ENCODE data around the gene SLC39A8. TPM values are rescaled to one million over a fixed set of nuclear protein-coding genes. Genes with fewer than 3 reads are reported as not detected.

The SLC39A8 gene
- total RNA-seq, 1 experiment from 2014 or later, result 15.5 TPM

- TF ChIP-seq, protein P1, sequence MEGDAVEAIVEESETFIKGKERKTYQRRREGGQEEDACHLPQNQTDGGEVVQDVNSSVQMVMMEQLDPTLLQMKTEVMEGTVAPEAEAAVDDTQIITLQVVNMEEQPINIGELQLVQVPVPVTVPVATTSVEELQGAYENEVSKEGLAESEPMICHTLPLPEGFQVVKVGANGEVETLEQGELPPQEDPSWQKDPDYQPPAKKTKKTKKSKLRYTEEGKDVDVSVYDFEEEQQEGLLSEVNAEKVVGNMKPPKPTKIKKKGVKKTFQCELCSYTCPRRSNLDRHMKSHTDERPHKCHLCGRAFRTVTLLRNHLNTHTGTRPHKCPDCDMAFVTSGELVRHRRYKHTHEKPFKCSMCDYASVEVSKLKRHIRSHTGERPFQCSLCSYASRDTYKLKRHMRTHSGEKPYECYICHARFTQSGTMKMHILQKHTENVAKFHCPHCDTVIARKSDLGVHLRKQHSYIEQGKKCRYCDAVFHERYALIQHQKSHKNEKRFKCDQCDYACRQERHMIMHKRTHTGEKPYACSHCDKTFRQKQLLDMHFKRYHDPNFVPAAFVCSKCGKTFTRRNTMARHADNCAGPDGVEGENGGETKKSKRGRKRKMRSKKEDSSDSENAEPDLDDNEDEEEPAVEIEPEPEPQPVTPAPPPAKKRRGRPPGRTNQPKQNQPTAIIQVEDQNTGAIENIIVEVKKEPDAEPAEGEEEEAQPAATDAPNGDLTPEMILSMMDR (IDR thresholded peaks at IDR 0.05; ENCODE audit: insufficient read depth in 1 of 2, low read depth in 1 of 2, low read length in 1 of 2, severe bottlenecking in 1 of 2, unreplicated experiment in 1 of 2), result no peak
- Mint-ChIP-seq H3K9me3 (ENCODE audit: unreplicated experiment) (no peaks in the 10 kb centered on the region), H3K27ac (ENCODE audit: unreplicated experiment) (no peak overlapping the region), H3K27me3 (ENCODE audit: insufficient read depth, unreplicated experiment) (no peaks in the 10 kb centered on the region), H3K4me3 (ENCODE audit: unreplicated experiment) (no peak overlapping the region), H3K4me1 (ENCODE audit: low read depth, unreplicated experiment) (no peaks in the 10 kb centered on the region), H3K36me3 (ENCODE audit: insufficient read depth, unreplicated experiment) (no peaks in the 10 kb centered on the region)
- ChIA-PET CTCF (interaction anchor here (0.6 kb wide), 1 partner anchor 114 kb away, joined by 3 read pairs; no protein-coding TSS in a partner anchor), POLR2A (no interaction called here)
- DNase-seq, result no peak
- H3K9me3 ChIP-seq, result no peaks in the 10 kb centered on the region
- BruUV-seq (replicated peaks), result no TSS peak
- no peaks in the 10 kb centered on the region for H3K27me3 ChIP-seq (replicated peaks; ENCODE audit: control insufficient read depth, insufficient read depth, low read length)
- H3K4me3 ChIP-seq (ENCODE audit: low read depth, low read length), result no peak overlapping the region
- no peaks in the 10 kb centered on the region for H3K36me3 ChIP-seq (ENCODE audit: control insufficient read depth, insufficient read depth, low read length)
- H3K4me1 ChIP-seq, result 0 out of 2 replicates have a peak, but pooled peaks cover 6% of the 10 kb centered on the region
- intact Hi-C loops (cut with micrococcal nuclease; ENCODE audit: unreplicated experiment), result no loop called here
These were observed 27.8 kb downstream of the SLC39A8 start for GRCh38 chr4:102317459-102317858.

GRCh38 chr4:102316585-102316984 lies 28.7 kb downstream of the SLC39A8 start:
- intact Hi-C loops (cut with micrococcal nuclease; ENCODE audit: unreplicated experiment), result no loop called here
- Mint-ChIP-seq H3K4me3 (ENCODE audit: unreplicated experiment) (no peak overlapping the region), H3K27me3 (ENCODE audit: insufficient read depth, unreplicated experiment) (no peaks in the 10 kb centered on the region), H3K9me3 (ENCODE audit: unreplicated experiment) (no peaks in the 10 kb centered on the region), H3K4me1 (ENCODE audit: low read depth, unreplicated experiment) (no peaks in the 10 kb centered on the region), H3K36me3 (ENCODE audit: insufficient read depth, unreplicated experiment) (no peaks in the 10 kb centered on the region), H3K27ac (ENCODE audit: unreplicated experiment) (no peak overlapping the region)
- BruUV-seq (replicated peaks), result no TSS peak
- Histone ChIP-seq H3K36me3 (ENCODE audit: control insufficient read depth, insufficient read depth, low read length) (no peaks in the 10 kb centered on the region), H3K9me3 (no peaks in the 10 kb centered on the region), H3K4me3 (ENCODE audit: low read depth, low read length) (no peak overlapping the region), H3K4me1 (0 out of 2 replicates have a peak, but pooled peaks cover 6% of the 10 kb centered on the region), H3K27me3 (replicated peaks; ENCODE audit: control insufficient read depth, insufficient read depth, low read length) (no peaks in the 10 kb centered on the region)
- POLR2A ChIA-PET, result no interaction called here
- CTCF ChIA-PET, result no interaction called here
- DNase-seq, result no peak
- TF ChIP-seq, protein P1 (IDR thresholded peaks at IDR 0.05; ENCODE audit: insufficient read depth in 1 of 2, low read depth in 1 of 2, low read length in 1 of 2, severe bottlenecking in 1 of 2, unreplicated experiment in 1 of 2), result no peak

- no peaks in the 10 kb centered on the region for H3K36me3 Mint-ChIP-seq (ENCODE audit: insufficient read depth, unreplicated experiment)
- H3K9me3 ChIP-seq, result no peaks in the 10 kb centered on the region
- CTCF ChIA-PET, result interaction anchor here (0.9 kb wide), 1 partner anchor 16 kb away, joined by 3 read pairs; no protein-coding TSS in a partner anchor
These were observed 29.8 kb downstream of the SLC39A8 start for GRCh38 chr4:102315532-102315931.

More at GRCh38 chr4:102315532-102315931, 29.8 kb downstream of the SLC39A8 start:
- Mint-ChIP-seq H3K4me1 (ENCODE audit: low read depth, unreplicated experiment) (no peaks in the 10 kb centered on the region), H3K9me3 (ENCODE audit: unreplicated experiment) (no peaks in the 10 kb centered on the region), H3K27me3 (ENCODE audit: insufficient read depth, unreplicated experiment) (no peaks in the 10 kb centered on the region), H3K27ac (ENCODE audit: unreplicated experiment) (no peak overlapping the region), H3K4me3 (ENCODE audit: unreplicated experiment) (no peak overlapping the region)
- POLR2A ChIA-PET, result no interaction called here
- Histone ChIP-seq H3K36me3 (ENCODE audit: control insufficient read depth, insufficient read depth, low read length) (no peaks in the 10 kb centered on the region), H3K27me3 (replicated peaks; ENCODE audit: control insufficient read depth, insufficient read depth, low read length) (no peaks in the 10 kb centered on the region), H3K4me1 (0 out of 2 replicates have a peak, but pooled peaks cover 6% of the 10 kb centered on the region), H3K4me3 (ENCODE audit: low read depth, low read length) (no peak overlapping the region)
- TF ChIP-seq, protein P1 (IDR thresholded peaks at IDR 0.05; ENCODE audit: insufficient read depth in 1 of 2, low read depth in 1 of 2, low read length in 1 of 2, severe bottlenecking in 1 of 2, unreplicated experiment in 1 of 2), result no peak
- no TSS peak for BruUV-seq (replicated peaks)
- no peak for DNase-seq
- intact Hi-C loops (cut with micrococcal nuclease; ENCODE audit: unreplicated experiment), result no loop called here

Data from Caco-2 (cell line).